ENCODE measurements around the gene NCAM1. TPM values are rescaled to one million over a fixed set of nuclear protein-coding genes. Genes with fewer than 3 reads are reported as not detected.

NCAM1 gene
- total and polyA plus RNA-seq, 8 donors: 1.2 to 19.6 (median 3.6) TPM

DNA sequence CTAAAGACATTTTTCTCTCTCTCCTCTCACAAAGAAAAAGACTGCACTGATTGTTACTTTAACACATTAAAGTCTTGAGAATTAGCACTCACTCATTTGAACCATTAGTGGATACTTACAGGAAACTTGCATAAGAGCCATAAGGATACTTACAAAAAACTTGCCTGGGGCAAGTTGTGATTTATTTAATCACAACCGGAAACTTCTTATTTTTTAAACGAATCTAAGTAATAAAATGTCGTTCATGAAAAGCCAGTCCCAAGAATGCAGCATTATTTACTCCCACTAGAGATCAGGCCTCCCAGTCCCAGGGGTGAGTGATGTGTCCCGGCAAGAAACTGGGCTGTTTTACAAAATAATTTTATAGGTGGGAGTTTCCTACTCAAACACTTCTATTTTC lies 293.9 kb downstream of the NCAM1 start:
- Histone ChIP-seq H3K4me3 (no peak overlapping the region), H3K9me3 (no peaks in the 10 kb centered on the region), H3K27ac (no peak overlapping the region), H3K4me1 (no peaks in the 10 kb centered on the region), H3K36me3 (no peaks in the 10 kb centered on the region), H3K27me3 (no peaks in the 10 kb centered on the region)
- DNase-seq: no peak
- TF ChIP-seq, protein P1, sequence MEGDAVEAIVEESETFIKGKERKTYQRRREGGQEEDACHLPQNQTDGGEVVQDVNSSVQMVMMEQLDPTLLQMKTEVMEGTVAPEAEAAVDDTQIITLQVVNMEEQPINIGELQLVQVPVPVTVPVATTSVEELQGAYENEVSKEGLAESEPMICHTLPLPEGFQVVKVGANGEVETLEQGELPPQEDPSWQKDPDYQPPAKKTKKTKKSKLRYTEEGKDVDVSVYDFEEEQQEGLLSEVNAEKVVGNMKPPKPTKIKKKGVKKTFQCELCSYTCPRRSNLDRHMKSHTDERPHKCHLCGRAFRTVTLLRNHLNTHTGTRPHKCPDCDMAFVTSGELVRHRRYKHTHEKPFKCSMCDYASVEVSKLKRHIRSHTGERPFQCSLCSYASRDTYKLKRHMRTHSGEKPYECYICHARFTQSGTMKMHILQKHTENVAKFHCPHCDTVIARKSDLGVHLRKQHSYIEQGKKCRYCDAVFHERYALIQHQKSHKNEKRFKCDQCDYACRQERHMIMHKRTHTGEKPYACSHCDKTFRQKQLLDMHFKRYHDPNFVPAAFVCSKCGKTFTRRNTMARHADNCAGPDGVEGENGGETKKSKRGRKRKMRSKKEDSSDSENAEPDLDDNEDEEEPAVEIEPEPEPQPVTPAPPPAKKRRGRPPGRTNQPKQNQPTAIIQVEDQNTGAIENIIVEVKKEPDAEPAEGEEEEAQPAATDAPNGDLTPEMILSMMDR (IDR thresholded peaks at IDR 0.05): no peak
- 65 to 71% methylated on average over 4 of the region's 4 CpGs for WGBS, 2 donors
- ATAC-seq: no peak
- FAIRE-seq: no peak
- intact Hi-C loops (cut with DNase I): no loop called here

DNA sequence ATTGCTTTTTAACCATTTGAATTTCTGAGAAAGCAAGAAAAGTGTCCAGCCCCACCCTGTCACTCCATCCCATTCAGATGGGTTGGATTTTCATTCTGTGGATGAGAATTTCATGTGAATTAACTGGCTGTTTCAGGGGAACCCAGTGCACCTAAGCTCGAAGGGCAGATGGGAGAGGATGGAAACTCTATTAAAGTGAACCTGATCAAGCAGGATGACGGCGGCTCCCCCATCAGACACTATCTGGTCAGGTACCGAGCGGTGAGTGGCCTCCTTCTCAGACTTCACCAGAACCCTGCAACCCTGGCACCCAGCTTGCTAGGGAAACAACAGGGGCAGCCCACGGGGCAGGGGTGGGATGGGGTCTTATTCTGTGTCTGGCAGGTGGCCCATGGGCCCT lies 294.5 kb downstream of the NCAM1 start:
- FAIRE-seq (no peak), ATAC-seq (no peak), DNase-seq (no peak)
- Histone ChIP-seq H3K36me3 (no peaks in the 10 kb centered on the region), H3K9me3 (no peaks in the 10 kb centered on the region), H3K27ac (no peak overlapping the region), H3K4me1 (no peaks in the 10 kb centered on the region), H3K27me3 (no peaks in the 10 kb centered on the region), H3K4me3 (no peak overlapping the region)
- TF ChIP-seq, protein P1 (IDR thresholded peaks at IDR 0.05): no peak
- 76 to 77% methylated on average over 6 of the region's 6 CpGs for WGBS, 2 donors
- intact Hi-C loops (cut with DNase I): no loop called here

DNA sequence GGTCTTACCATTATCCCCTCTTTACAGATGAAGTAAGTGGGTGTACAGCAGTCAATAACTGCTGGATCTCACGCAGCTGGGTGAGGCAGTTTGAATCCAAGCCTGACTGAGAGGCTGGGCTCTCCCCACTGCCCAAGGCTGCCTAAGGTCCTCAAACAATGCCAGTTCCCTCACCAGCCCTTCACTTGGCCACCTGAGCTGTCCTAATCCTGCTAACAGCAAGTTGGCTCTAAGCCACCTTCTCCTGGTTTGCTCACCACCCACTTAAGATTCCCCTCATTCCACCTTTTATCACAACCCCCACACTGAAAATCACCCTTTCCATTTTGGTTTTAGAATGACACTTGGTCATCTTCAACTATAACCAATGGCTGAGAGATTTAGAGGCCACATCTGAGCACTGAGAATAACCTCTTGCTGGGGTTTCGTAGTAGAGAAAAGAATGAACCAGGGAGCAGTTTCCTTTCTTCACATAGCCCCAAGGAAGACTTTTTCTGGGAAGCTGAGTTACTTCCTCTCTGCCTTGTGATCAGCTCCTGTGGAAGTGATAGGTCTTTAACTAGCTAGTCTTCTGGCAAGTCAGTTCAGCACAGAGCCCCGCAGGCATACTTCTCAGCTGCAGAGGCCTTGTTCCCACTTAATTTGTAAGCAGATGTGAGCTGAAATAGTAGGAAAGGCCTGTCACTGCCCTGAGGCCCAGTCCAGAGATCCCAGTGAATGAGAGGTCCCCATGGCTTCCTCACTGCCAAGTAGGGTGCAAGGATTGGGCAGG lies 295.4 kb downstream of the NCAM1 start:
- no peak for ATAC-seq
- FAIRE-seq: no peak
- TF ChIP-seq, protein P1 (IDR thresholded peaks at IDR 0.05): no peak
- Histone ChIP-seq H3K27ac (no peak overlapping the region), H3K9me3 (no peaks in the 10 kb centered on the region), H3K36me3 (no peaks in the 10 kb centered on the region), H3K4me3 (no peak overlapping the region), H3K4me1 (no peaks in the 10 kb centered on the region), H3K27me3 (no peaks in the 10 kb centered on the region)
- WGBS, 2 donors: 86 to 91% methylated on average over 3 of the region's 3 CpGs
- intact Hi-C loops (cut with DNase I): no loop called here
- no peak for DNase-seq

DNA sequence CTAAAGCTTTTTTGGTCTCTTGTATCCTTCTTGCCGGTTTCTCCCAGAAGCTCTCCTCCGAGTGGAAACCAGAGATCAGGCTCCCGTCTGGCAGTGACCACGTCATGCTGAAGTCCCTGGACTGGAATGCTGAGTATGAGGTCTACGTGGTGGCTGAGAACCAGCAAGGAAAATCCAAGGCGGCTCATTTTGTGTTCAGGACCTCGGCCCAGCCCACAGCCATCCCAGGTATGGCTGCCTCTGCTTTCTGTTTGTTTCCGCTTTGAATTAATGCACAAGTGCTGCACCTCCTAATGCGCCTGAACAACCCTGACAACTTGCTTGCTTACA lies 298.8 kb downstream of the NCAM1 start:
- no peak for ATAC-seq
- no peaks in the 10 kb centered on the region for H3K27me3 ChIP-seq
- no peak overlapping the region for H3K27ac ChIP-seq
- H3K4me1 ChIP-seq: no peaks in the 10 kb centered on the region
- TF ChIP-seq, protein P1 (IDR thresholded peaks at IDR 0.05): no peak
- H3K36me3 ChIP-seq: no peaks in the 10 kb centered on the region
- no peak for DNase-seq
- no peak overlapping the region for H3K4me3 ChIP-seq
- no peaks in the 10 kb centered on the region for H3K9me3 ChIP-seq
- intact Hi-C loops (cut with DNase I): no loop called here
- no peak for FAIRE-seq
- WGBS, 2 donors: 84 to 92% methylated on average over 9 of the region's 9 CpGs

DNA sequence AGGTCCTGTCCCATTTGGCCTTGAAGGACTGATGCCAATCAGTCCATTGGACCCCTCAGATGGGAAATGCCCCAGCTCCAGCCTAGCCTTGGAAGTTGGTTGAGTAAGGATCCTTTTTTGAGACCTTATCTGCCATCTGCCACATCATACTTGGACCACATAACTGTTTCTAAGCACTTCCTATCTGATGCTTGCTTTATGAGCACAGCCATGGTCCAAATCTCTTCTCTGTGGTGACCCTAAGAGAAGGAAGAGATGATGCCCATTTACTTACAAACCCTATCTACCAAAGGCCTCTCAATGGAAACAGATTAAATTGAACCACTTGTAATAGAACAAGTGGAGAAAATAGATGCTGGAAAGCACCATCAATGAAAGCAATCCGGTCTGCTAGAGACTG lies 299.3 kb downstream of the NCAM1 start:
- WGBS, 2 donors: 63 to 65% methylated on average over 1 of the region's 1 CpG

More for the DNA sequence above, 299.3 kb downstream of the NCAM1 start:
- TF ChIP-seq, protein P1 (IDR thresholded peaks at IDR 0.05): no peak
- H3K27ac ChIP-seq: no peak overlapping the region
- H3K9me3 ChIP-seq: no peaks in the 10 kb centered on the region
- no peaks in the 10 kb centered on the region for H3K36me3 ChIP-seq
- no peaks in the 10 kb centered on the region for H3K27me3 ChIP-seq
- FAIRE-seq (no peak), DNase-seq (no peak), ATAC-seq (no peak)
- H3K4me3 ChIP-seq: no peak overlapping the region
- intact Hi-C loops (cut with DNase I): no loop called here
- no peaks in the 10 kb centered on the region for H3K4me1 ChIP-seq

Data from pancreas (tissue), 10 donors.